ENCODE results near the gene ZC3HAV1L. TPM values are rescaled to one million over a fixed set of nuclear protein-coding genes. Genes with fewer than 3 reads are reported as not detected.
A peak's percentile ranks its signal among the peaks of the same experiment; 100 is the strongest.
"Not testable (repeated sequence)": the region's sequence is repeated elsewhere in the genome, so short reads cannot be mapped to it uniquely, and the experiment has no call there.

The ZC3HAV1L gene
- total RNA-seq, 1 experiment from 2014 or later: 16.2 TPM

GRCh38 chr7:139059905-139060304, 24.1 kb upstream of the ZC3HAV1L start:
- in situ Hi-C loops (cut with HindIII; ENCODE audit: low pct_unique_long_range_greater_than_20kb, low sequenced_read_pairs): no loop called here
- no peak for DNase-seq (ENCODE audit: low read depth, low spot score)

- in situ Hi-C loops (cut with HindIII; ENCODE audit: low pct_unique_long_range_greater_than_20kb, low sequenced_read_pairs): no loop called here
Observed at GRCh38 chr7:139058943-139059342, 23.1 kb upstream of the ZC3HAV1L start.

GRCh38 chr7:139055674-139056073, 19.8 kb upstream of the ZC3HAV1L start:
- DNase-seq (ENCODE audit: low read depth, low spot score): no peak

More at GRCh38 chr7:139058943-139059342, 23.1 kb upstream of the ZC3HAV1L start:
- DNase-seq (ENCODE audit: low read depth, low spot score): no peak

GRCh38 chr7:139054656-139055055, 18.8 kb upstream of the ZC3HAV1L start:
- in situ Hi-C loops (cut with HindIII; ENCODE audit: low pct_unique_long_range_greater_than_20kb, low sequenced_read_pairs); DNase-seq (ENCODE audit: low read depth, low spot score): not testable (repeated sequence)

More at GRCh38 chr7:139055674-139056073, 19.8 kb upstream of the ZC3HAV1L start:
- in situ Hi-C loops (cut with HindIII; ENCODE audit: low pct_unique_long_range_greater_than_20kb, low sequenced_read_pairs): no loop called here

- in situ Hi-C loops (cut with HindIII; ENCODE audit: low pct_unique_long_range_greater_than_20kb, low sequenced_read_pairs): no loop called here
Observed at GRCh38 chr7:139054101-139054500, 18.3 kb upstream of the ZC3HAV1L start.

GRCh38 chr7:139051655-139052054, 15.8 kb upstream of the ZC3HAV1L start:
- DNase-seq (ENCODE audit: low read depth, low spot score): no peak
- in situ Hi-C loops (cut with HindIII; ENCODE audit: low pct_unique_long_range_greater_than_20kb, low sequenced_read_pairs): no loop called here

More at GRCh38 chr7:139054101-139054500, 18.3 kb upstream of the ZC3HAV1L start:
- no peak for DNase-seq (ENCODE audit: low read depth, low spot score)

- in situ Hi-C loops (cut with HindIII; ENCODE audit: low pct_unique_long_range_greater_than_20kb, low sequenced_read_pairs): no loop called here
- no peak for DNase-seq (ENCODE audit: low read depth, low spot score)
Observed at GRCh38 chr7:139049936-139050335, 14.1 kb upstream of the ZC3HAV1L start.

- no peak for DNase-seq (ENCODE audit: low read depth, low spot score)
- in situ Hi-C loops (cut with HindIII; ENCODE audit: low pct_unique_long_range_greater_than_20kb, low sequenced_read_pairs): no loop called here
Observed at GRCh38 chr7:139049111-139049510, 13.3 kb upstream of the ZC3HAV1L start.

GRCh38 chr7:139047970-139048369, 12.1 kb upstream of the ZC3HAV1L start:
- in situ Hi-C loops (cut with HindIII; ENCODE audit: low pct_unique_long_range_greater_than_20kb, low sequenced_read_pairs): no loop called here
- no peak for DNase-seq (ENCODE audit: low read depth, low spot score)

- no peak for DNase-seq (ENCODE audit: low read depth, low spot score)
- in situ Hi-C loops (cut with HindIII; ENCODE audit: low pct_unique_long_range_greater_than_20kb, low sequenced_read_pairs): no loop called here
Observed at GRCh38 chr7:139046143-139046542, 10.3 kb upstream of the ZC3HAV1L start.

GRCh38 chr7:139044813-139045794, 9.3 kb upstream of the ZC3HAV1L start:
- in situ Hi-C loops (cut with HindIII; ENCODE audit: low pct_unique_long_range_greater_than_20kb, low sequenced_read_pairs): no loop called here
- no peak for DNase-seq (ENCODE audit: low read depth, low spot score)

- no peak for DNase-seq (ENCODE audit: low read depth, low spot score)
- in situ Hi-C loops (cut with HindIII; ENCODE audit: low pct_unique_long_range_greater_than_20kb, low sequenced_read_pairs): no loop called here
Observed at GRCh38 chr7:139043823-139044812, 8.3 kb upstream of the ZC3HAV1L start.

- in situ Hi-C loops (cut with HindIII; ENCODE audit: low pct_unique_long_range_greater_than_20kb, low sequenced_read_pairs): no loop called here
- DNase-seq (ENCODE audit: low read depth, low spot score): peak; percentile 18
Observed at GRCh38 chr7:139041378-139042085, 5.7 kb upstream of the ZC3HAV1L start.

GRCh38 chr7:139038691-139039090, 2.8 kb upstream of the ZC3HAV1L start:
- in situ Hi-C loops (cut with HindIII; ENCODE audit: low pct_unique_long_range_greater_than_20kb, low sequenced_read_pairs): no loop called here
- no peak for DNase-seq (ENCODE audit: low read depth, low spot score)

GRCh38 chr7:139036901-139037300, 1.1 kb upstream of the ZC3HAV1L start:
- no peak for DNase-seq (ENCODE audit: low read depth, low spot score)
- in situ Hi-C loops (cut with HindIII; ENCODE audit: low pct_unique_long_range_greater_than_20kb, low sequenced_read_pairs): no loop called here

- peak; percentile 38 for DNase-seq (ENCODE audit: low read depth, low spot score)
Observed at GRCh38 chr7:139034855-139035585, 822 bp downstream of the ZC3HAV1L start.

GRCh38 chr7:139034336-139034735, 1.5 kb downstream of the ZC3HAV1L start:
- no peak for DNase-seq (ENCODE audit: low read depth, low spot score)
- in situ Hi-C loops (cut with HindIII; ENCODE audit: low pct_unique_long_range_greater_than_20kb, low sequenced_read_pairs): no loop called here

More at GRCh38 chr7:139034855-139035585, 822 bp downstream of the ZC3HAV1L start:
- in situ Hi-C loops (cut with HindIII; ENCODE audit: low pct_unique_long_range_greater_than_20kb, low sequenced_read_pairs): no loop called here
